SK-N-SH (cell line): ENCODE results near the gene NTMT1. TPM values are rescaled to one million over a fixed set of nuclear protein-coding genes. Genes with fewer than 3 reads are reported as not detected.

Experiments
- CTCF ChIA-PET: fragments of 300-600, 350-600 bp; formaldehyde crosslinking; extraction: SDS; loops from one replicate; lab custom pipeline; 2021; lab: Yijun Ruan, JAX
- POLR2A ChIA-PET: fragments of 350-600 bp; sonication (Branson Sonifier 250); formaldehyde crosslinking; extraction: SDS; loops from one replicate; lab custom pipeline; 2020; ENCODE audit warnings: antibody characterized with exemption, inconsistent platforms; lab: Yijun Ruan, JAX
- DNase-seq: peaks from one replicate; pipeline ENCODE4 v3.0.0; 2012
- H2AFZ ChIP-seq: fragments of 200-600 bp; sonication (generic); 2 replicates; pipeline ENCODE4 v1.8.1; 2016; ENCODE audit warnings: antibody characterized with exemption, mild to moderate bottlenecking, low read depth
- H3F3A ChIP-seq: fragments of 200-600 bp; sonication (generic); replicated peaks from 2 replicates; pipeline ENCODE3; 2016; ENCODE audit warnings: antibody characterized with exemption, mild to moderate bottlenecking; ENCODE audit not compliant: insufficient read depth
- H3K27ac ChIP-seq, 2 experiments: fragments of 200-500 bp in 1 of 2; fragments of 200-600 bp in 1 of 2; sonication (Bioruptor generic) in 1 of 2; sonication (generic), shearing (Covaris generic) in 1 of 2; 2 replicates each; pipeline versions ENCODE4 v1.5.1 to v1.6.1; 2014 to 2016; ENCODE audit warnings: low read depth in 2 of 2, inconsistent platforms in 1 of 2, low read length in 1 of 2, mild to moderate bottlenecking in 1 of 2, mixed read lengths in 1 of 2
- H3K27me3 ChIP-seq: fragments of 200-600 bp; sonication (generic), shearing (Covaris generic); 2 replicates; pipeline ENCODE4 v1.6.1; 2016; ENCODE audit warnings: mixed run types; ENCODE audit not compliant: insufficient read depth
- H3K36me3 ChIP-seq, 2 experiments: fragments of 200-500 bp in 1 of 2; fragments of 200-600 bp in 1 of 2; sonication (Bioruptor generic) in 1 of 2; sonication (generic) in 1 of 2; replicated peaks in 1 of 2; 2 replicates each; pipeline versions ENCODE3 to v1.5.1; 2014 to 2016; ENCODE audit warnings: low read length in 1 of 2, mild to moderate bottlenecking in 1 of 2; ENCODE audit not compliant: insufficient read depth in 2 of 2, control insufficient read depth in 1 of 2
- H3K4me1 ChIP-seq, 2 experiments: fragments of 200-500 bp in 1 of 2; fragments of 200-600 bp in 1 of 2; sonication (Bioruptor generic) in 1 of 2; sonication (generic), shearing (Covaris generic) in 1 of 2; 2 replicates each; pipeline versions ENCODE4 v1.5.1 to v1.6.1; 2014 to 2016; ENCODE audit warnings: low read depth in 1 of 2, low read length in 1 of 2, mixed run types in 1 of 2; ENCODE audit not compliant: insufficient read depth in 2 of 2, control insufficient read depth in 1 of 2
- H3K4me2 ChIP-seq: fragments of 200-600 bp; sonication (generic), shearing (Covaris generic); 2 replicates; pipeline ENCODE4 v1.6.1; 2017; ENCODE audit warnings: mixed run types
- H3K4me3 ChIP-seq, 2 experiments: fragments of 200-500 bp in 1 of 2; fragments of 200-600 bp in 1 of 2; sonication (Bioruptor generic) in 1 of 2; sonication (generic), shearing (Covaris generic) in 1 of 2; 2 replicates each; pipeline versions ENCODE4 v1.5.1 to v1.8.1; 2014 to 2016; ENCODE audit warnings: low read depth in 2 of 2, inconsistent platforms in 1 of 2, low read length in 1 of 2, mild to moderate bottlenecking in 1 of 2, mixed read lengths in 1 of 2, moderate library complexity in 1 of 2
- H3K79me2 ChIP-seq: fragments of 200-600 bp; sonication (generic); 2 replicates; pipeline ENCODE4 v1.8.1; 2017; ENCODE audit warnings: mild to moderate bottlenecking; ENCODE audit not compliant: insufficient read depth
- H3K9ac ChIP-seq: fragments of 200-600 bp; sonication (generic); 2 replicates; pipeline ENCODE4 v1.6.1; 2017; ENCODE audit warnings: mixed run types
- H3K9me2 ChIP-seq: fragments of 200-600 bp; sonication (generic); 2 replicates; pipeline ENCODE4 v1.6.1; 2017; ENCODE audit warnings: mixed run types
- H3K9me3 ChIP-seq: fragments of 200-600 bp; sonication (generic); 2 replicates; pipeline ENCODE4 v1.6.1; 2017; ENCODE audit warnings: mixed run types, mild to moderate bottlenecking, moderate library complexity
- H4K20me1 ChIP-seq: fragments of 200-600 bp; sonication (generic); 2 replicates; pipeline ENCODE4 v1.6.1; 2017; ENCODE audit warnings: mild to moderate bottlenecking, mixed run types; ENCODE audit not compliant: insufficient read depth
- CHD2 ChIP-seq: fragments of 150-350 bp; IDR thresholded peaks from 2 replicates; pipeline ENCODE4 v1.6.1; 2018; ENCODE audit warnings: low read length; ENCODE audit not compliant: partially characterized antibody
- FOSL2 ChIP-seq: IDR thresholded peaks from 2 replicates; pipeline ENCODE4 v1.4.0; 2012; ENCODE audit warnings: low read depth, mild to moderate bottlenecking, moderate library complexity, borderline replicate concordance
- FOXJ3 ChIP-seq: sonication (generic); formaldehyde crosslinking; IDR thresholded peaks from 2 replicates; pipeline ENCODE4 v1.5.1; 2020; ENCODE audit warnings: mild to moderate bottlenecking, missing genetic modification reagents
- GABPA ChIP-seq: IDR thresholded peaks from 2 replicates; pipeline ENCODE4 v1.4.0; 2012; ENCODE audit warnings: low read depth, mild to moderate bottlenecking
- GATA2 ChIP-seq: sonication (generic); formaldehyde crosslinking; IDR thresholded peaks from 2 replicates; pipeline ENCODE4 v1.5.0; 2020; ENCODE audit warnings: mild to moderate bottlenecking, missing genetic modification reagents
- MXI1 ChIP-seq: IDR thresholded peaks from 2 replicates; pipeline ENCODE4 v1.6.1; 2012; ENCODE audit warnings: mild to moderate bottlenecking, low read depth, low read length, improper control_type of control experiment
- NFIC ChIP-seq: IDR thresholded peaks from 2 replicates; pipeline ENCODE4 v1.4.0; 2012; ENCODE audit warnings: borderline replicate concordance
- RXRA ChIP-seq: IDR thresholded peaks from 2 replicates; pipeline ENCODE4 v1.4.0; 2012; ENCODE audit warnings: low read depth, mild to moderate bottlenecking, borderline replicate concordance
- TEAD4 ChIP-seq: IDR thresholded peaks from 2 replicates; pipeline ENCODE4 v1.4.0; 2012; ENCODE audit warnings: mild to moderate bottlenecking, borderline replicate concordance; ENCODE audit not compliant: insufficient read depth
- WGBS: methylation state at CpG from one replicate; pipeline ENCODE4 v1.1.6; 2017; ENCODE audit warnings: low lambda C conversion rate; 5-methylcytosine and 5-hydroxymethylcytosine counted together
- polyA plus RNA-seq, 3 experiments: library from polyadenylated mRNA; depleted of rRNA; stranded (reverse); fragments of >200 nt; gene quantifications; 2 replicates each; pipeline ENCODE4 v1.2.3, GENCODE V29; 2012
- TF ChIP-seq, protein P1 (sequence below): fragments of 200-600 bp; sonication (generic); IDR thresholded peaks from 2 replicates; pipeline ENCODE4 v1.6.1; 2017; ENCODE audit warnings: antibody characterized with exemption, mild to moderate bottlenecking, moderate library complexity
- TF ChIP-seq, protein P2 (sequence below): IDR thresholded peaks from 2 replicates; pipeline ENCODE4 v1.6.1; 2012; ENCODE audit warnings: mild to moderate bottlenecking, low read depth, low read length, moderate library complexity
- TF ChIP-seq, protein P3 (sequence below): IDR thresholded peaks from 2 replicates; pipeline ENCODE4; 2012

Gene NTMT1
- polyA plus RNA-seq, 1 of the 3 experiments (the other 2 are of a cell fraction): 78.3 TPM

DNA sequence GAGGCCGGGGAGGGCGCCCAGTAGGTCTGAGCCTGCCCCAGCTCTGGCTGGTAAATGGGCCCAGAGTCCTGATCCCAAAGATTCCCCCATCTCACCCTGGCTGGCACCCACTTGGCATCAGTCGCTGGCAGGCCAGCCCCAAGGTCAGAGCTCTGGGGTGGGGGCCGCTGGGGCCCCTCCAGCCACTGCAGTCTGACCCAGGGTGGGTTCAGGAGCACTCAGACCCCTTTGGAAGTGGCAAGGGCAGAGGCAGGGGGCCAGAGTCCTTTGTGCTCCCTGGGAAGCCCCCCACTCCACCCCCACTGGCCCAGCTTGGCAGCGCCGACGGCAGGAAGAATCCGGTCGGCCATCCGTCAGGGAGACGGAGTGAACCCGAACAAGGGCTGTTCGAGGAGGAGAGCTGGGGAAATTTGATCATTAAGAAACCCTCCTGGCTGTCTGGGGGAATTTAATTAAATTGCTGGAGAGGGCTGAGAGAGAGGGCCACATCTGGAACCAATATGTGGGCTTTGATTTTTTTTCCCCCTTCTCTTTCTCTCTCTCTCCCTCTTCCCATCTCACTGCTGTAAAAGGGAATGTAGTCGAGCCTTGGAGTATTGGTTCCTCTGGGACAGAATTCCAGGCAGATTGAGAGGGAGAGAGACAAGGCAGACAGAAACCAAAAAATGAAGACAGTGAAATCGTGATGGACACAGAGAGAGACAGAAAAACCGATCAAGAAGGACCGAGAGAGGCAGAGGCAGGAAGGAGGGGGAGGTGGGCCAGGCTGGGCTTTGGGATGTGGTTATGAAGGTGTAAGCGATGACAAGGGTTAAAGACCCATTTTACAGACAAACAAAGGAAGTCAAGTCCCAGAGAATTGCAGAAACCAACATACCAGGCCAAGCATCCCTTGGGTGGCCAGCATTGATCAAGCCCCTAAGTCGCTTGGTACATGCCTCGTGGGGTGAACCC lies 24.0 kb downstream of the NTMT1 start (continued):
- TF ChIP-seq, protein P1, sequence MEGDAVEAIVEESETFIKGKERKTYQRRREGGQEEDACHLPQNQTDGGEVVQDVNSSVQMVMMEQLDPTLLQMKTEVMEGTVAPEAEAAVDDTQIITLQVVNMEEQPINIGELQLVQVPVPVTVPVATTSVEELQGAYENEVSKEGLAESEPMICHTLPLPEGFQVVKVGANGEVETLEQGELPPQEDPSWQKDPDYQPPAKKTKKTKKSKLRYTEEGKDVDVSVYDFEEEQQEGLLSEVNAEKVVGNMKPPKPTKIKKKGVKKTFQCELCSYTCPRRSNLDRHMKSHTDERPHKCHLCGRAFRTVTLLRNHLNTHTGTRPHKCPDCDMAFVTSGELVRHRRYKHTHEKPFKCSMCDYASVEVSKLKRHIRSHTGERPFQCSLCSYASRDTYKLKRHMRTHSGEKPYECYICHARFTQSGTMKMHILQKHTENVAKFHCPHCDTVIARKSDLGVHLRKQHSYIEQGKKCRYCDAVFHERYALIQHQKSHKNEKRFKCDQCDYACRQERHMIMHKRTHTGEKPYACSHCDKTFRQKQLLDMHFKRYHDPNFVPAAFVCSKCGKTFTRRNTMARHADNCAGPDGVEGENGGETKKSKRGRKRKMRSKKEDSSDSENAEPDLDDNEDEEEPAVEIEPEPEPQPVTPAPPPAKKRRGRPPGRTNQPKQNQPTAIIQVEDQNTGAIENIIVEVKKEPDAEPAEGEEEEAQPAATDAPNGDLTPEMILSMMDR: no peak

DNA sequence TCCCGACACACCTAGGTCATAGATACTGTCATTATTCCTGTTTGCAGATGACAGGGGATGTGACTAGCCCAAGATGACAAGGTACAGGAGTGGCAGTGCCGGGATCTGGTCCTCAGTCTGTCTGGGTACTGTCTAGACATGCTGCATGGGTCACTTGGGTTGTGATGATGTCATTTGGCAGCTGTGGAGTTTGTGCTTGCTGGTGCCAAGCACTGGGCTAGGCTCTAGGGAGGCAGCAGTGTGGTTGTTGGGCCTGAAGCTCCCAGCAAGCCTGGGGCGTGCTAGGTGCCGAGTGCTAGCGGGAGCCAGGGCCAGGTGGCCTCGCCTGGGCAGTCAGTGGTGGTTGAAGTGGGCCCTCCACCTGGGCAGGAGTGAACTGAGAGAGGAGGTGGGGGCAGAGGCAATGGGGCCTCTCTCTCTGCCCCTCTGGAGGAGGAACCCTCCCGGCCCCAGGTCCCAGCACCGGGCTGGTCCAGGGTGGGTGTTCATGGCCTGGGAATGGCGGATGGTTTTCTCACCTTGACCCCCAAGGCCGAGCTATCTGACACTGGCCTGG lies 24.8 kb downstream of the NTMT1 start:
- H3K4me3 ChIP-seq: no peak overlapping the region
- ChIA-PET CTCF (interaction anchor here (1.4 to 3.5 kb wide), 3 partner anchors 76 to 139 kb away, joined by 5 to 16 read pairs (median 7); no protein-coding TSS in a partner anchor), POLR2A (interaction anchor here (1.3 kb wide), 1 partner anchor 24 kb away, joined by 5 read pairs; no protein-coding TSS in a partner anchor)
- no peak overlapping the region for H3K9ac ChIP-seq
- no peaks in the 10 kb centered on the region for H3K79me2 ChIP-seq
- 90% methylated on average over 4 of the region's 10 CpGs for WGBS
- no peaks in the 10 kb centered on the region for H3K36me3 ChIP-seq
- DNase-seq: no peak
- no peaks in the 10 kb centered on the region for H3K9me3 ChIP-seq
- no peaks in the 10 kb centered on the region for H4K20me1 ChIP-seq
- no peaks in the 10 kb centered on the region for H3K27me3 ChIP-seq
- peaks cover 2% of the 10 kb centered on the region for H3F3A ChIP-seq
- peaks cover 0 to 36% of the 10 kb centered on the region in 2 experiments; a peak in 2 of 4 replicates for H3K4me1 ChIP-seq
- TF ChIP-seq, protein P1: no peak
- TF ChIP-seq, protein P2, sequence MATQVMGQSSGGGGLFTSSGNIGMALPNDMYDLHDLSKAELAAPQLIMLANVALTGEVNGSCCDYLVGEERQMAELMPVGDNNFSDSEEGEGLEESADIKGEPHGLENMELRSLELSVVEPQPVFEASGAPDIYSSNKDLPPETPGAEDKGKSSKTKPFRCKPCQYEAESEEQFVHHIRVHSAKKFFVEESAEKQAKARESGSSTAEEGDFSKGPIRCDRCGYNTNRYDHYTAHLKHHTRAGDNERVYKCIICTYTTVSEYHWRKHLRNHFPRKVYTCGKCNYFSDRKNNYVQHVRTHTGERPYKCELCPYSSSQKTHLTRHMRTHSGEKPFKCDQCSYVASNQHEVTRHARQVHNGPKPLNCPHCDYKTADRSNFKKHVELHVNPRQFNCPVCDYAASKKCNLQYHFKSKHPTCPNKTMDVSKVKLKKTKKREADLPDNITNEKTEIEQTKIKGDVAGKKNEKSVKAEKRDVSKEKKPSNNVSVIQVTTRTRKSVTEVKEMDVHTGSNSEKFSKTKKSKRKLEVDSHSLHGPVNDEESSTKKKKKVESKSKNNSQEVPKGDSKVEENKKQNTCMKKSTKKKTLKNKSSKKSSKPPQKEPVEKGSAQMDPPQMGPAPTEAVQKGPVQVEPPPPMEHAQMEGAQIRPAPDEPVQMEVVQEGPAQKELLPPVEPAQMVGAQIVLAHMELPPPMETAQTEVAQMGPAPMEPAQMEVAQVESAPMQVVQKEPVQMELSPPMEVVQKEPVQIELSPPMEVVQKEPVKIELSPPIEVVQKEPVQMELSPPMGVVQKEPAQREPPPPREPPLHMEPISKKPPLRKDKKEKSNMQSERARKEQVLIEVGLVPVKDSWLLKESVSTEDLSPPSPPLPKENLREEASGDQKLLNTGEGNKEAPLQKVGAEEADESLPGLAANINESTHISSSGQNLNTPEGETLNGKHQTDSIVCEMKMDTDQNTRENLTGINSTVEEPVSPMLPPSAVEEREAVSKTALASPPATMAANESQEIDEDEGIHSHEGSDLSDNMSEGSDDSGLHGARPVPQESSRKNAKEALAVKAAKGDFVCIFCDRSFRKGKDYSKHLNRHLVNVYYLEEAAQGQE: no peak
- TF ChIP-seq MXI1: no peak
- TF ChIP-seq NFIC: no peak
- TF ChIP-seq FOSL2: no peak
- TF ChIP-seq GATA2 (CRISPR knock-in tag): no peak
- no peak for TF ChIP-seq TEAD4
- no peak for TF ChIP-seq GABPA
- no peak for TF ChIP-seq CHD2
- no peak for TF ChIP-seq FOXJ3 (CRISPR knock-in tag)
- TF ChIP-seq RXRA: no peak
- TF ChIP-seq, protein P3, sequence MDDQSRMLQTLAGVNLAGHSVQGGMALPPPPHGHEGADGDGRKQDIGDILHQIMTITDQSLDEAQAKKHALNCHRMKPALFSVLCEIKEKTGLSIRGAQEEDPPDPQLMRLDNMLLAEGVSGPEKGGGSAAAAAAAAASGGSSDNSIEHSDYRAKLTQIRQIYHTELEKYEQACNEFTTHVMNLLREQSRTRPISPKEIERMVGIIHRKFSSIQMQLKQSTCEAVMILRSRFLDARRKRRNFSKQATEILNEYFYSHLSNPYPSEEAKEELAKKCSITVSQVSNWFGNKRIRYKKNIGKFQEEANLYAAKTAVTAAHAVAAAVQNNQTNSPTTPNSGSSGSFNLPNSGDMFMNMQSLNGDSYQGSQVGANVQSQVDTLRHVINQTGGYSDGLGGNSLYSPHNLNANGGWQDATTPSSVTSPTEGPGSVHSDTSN: no peak
- TF ChIP-seq, all 33 proteins: peak for 0
- Histone ChIP-seq H3K27ac (peak overlapping the region in 1 of 2 experiments; percentile 97; a peak in 2 of 4 replicates), H3K9me2 (no peaks in the 10 kb centered on the region), H2AFZ (no peak overlapping the region), H3K4me2 (no peak overlapping the region)
